Brain microvascular endothelial cell (primary cell): ENCODE data around the gene DNAH17.

ENCODE experiments used
- DNase-seq: peaks from one replicate; pipeline ENCODE4 v3.0.0-alpha.2; 2020
- H3K27ac ChIP-seq: fragments of 250-450 bp; sonication (Bioruptor Pico); 2 replicates; pipeline ENCODE4 v1.5.1; 2020; ENCODE audit warnings: mild to moderate bottlenecking, moderate library complexity
- H3K27me3 ChIP-seq: fragments of 250-450 bp; sonication (Bioruptor Pico); replicated peaks from 2 replicates; pipeline ENCODE4 v1.5.1; 2020; ENCODE audit warnings: mild to moderate bottlenecking
- H3K36me3 ChIP-seq: fragments of 250-450 bp; sonication (Bioruptor Pico); replicated peaks from 2 replicates; pipeline ENCODE4 v1.5.1; 2020; ENCODE audit warnings: mild to moderate bottlenecking
- H3K4me3 ChIP-seq: 2 replicates; pipeline ENCODE4 v1.5.1; 2011; ENCODE audit warnings: low read depth, mild to moderate bottlenecking, control low read depth, low read length, moderate library complexity
- CTCF ChIP-seq: IDR thresholded peaks from 2 replicates; pipeline ENCODE4 v1.5.1; 2011; ENCODE audit warnings: low read depth, mild to moderate bottlenecking, moderate library complexity, low read length, control low read depth, inconsistent platforms; ENCODE audit errors: missing control alignments
- in situ Hi-C: cut with HindIII; loops from 2 replicates; pipeline ENCODE4 v1.10.0; 2017; ENCODE audit warnings: low sequenced_read_pairs, low pct_ligation_motif_present

Gene DNAH17

GRCh38 chr17:78595135-78595810 is 18.1 kb upstream of the DNAH17 start:
- in situ Hi-C loops, result no loop called here

DNA sequence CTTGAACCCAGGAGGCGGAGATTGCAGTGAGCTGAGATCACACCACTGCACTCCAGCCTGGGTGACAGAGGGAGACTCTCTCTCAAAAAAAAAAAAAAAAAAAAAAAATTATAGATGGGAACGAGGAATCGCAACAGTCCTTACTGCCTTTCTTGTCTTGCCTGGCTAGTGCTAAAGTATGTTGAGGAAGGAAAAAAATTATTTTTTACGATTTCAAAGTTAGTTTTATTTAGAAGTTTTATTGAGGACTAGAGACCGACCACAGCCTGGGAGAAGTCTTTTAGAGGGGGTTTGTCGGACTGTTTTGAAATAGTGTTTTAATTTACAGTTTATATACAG is 15.8 kb upstream of the DNAH17 start:
- no peaks in the 10 kb centered on the region for H3K36me3 ChIP-seq
- no peak for TF ChIP-seq CTCF
- no peaks in the 10 kb centered on the region for H3K27me3 ChIP-seq
- in situ Hi-C loops, result no loop called here
- no peak overlapping the region for H3K4me3 ChIP-seq
- DNase-seq, result no peak
- peak overlapping the region; percentile 87 for H3K27ac ChIP-seq

More at GRCh38 chr17:78595135-78595810, 18.1 kb upstream of the DNAH17 start:
- no peaks in the 10 kb centered on the region for H3K27me3 ChIP-seq
- no peaks in the 10 kb centered on the region for H3K36me3 ChIP-seq
- TF ChIP-seq CTCF, result no peak
- no peak for DNase-seq
- H3K27ac ChIP-seq, result no peak overlapping the region
- H3K4me3 ChIP-seq, result no peak overlapping the region

GRCh38 chr17:78591263-78591671 is 14.1 kb upstream of the DNAH17 start:
- Histone ChIP-seq H3K36me3 (no peaks in the 10 kb centered on the region), H3K27me3 (no peaks in the 10 kb centered on the region), H3K4me3 (no peak overlapping the region), H3K27ac (no peak overlapping the region)
- in situ Hi-C loops, result no loop called here
- TF ChIP-seq CTCF, result no peak
- DNase-seq, result no peak

DNA sequence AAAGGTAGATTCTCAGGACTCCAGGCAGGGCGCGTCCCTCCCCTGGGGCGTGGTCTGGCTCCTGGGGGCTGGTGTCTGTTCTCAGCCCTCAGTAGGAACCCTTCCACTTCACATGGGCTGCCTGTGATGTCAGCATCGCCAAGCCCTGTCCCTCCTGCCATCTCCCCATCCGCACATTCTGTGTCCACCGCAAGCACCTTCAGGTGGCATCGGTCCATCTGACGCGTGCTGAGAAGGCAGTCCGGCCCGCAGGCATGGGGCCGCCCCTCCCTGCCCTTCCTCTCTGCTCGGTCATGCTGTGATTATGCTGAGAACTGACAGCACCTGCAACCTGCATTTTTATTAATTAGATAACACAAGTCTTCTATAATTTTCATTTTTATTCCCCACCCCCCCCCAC is 12.7 kb upstream of the DNAH17 start:
- Histone ChIP-seq H3K4me3 (no peak overlapping the region), H3K27me3 (no peaks in the 10 kb centered on the region), H3K36me3 (no peaks in the 10 kb centered on the region), H3K27ac (no peak overlapping the region)
- in situ Hi-C loops, result no loop called here
- no peak for DNase-seq
- no peak for TF ChIP-seq CTCF

DNA sequence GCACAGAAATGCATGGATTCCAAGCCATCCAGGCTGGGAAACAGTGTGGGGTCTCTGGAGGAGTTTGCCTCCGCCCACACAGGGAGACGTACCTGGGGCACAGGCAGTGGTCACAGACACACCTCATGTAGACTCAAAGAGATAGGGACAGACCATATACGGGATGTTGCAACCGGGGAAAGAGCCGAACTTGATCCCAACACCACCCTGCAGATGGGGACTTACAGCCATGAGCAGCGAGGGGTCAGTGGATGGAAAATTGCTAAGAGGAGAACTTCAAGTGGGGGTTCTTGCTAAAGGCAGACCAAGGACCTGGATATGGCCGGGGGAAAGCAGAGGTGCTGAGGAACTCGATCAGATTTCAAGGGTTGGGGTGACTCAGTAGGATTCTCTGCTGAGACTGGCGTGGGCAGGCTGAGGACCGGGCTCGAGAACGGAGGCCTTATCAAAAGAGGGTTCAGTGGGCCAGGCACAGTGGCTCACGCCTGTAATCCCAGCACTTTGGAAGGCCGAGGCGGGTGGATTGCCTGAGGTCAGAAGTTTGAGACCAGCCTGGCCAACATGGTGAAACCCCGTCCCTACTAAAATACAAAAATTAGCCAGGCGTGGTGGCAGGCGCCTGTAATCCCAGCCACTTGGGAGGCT is 12.0 kb upstream of the DNAH17 start:
- in situ Hi-C loops, result no loop called here
- no peak for TF ChIP-seq CTCF
- no peak for DNase-seq

More for the DNA sequence above, 12.0 kb upstream of the DNAH17 start:
- Histone ChIP-seq H3K36me3 (no peaks in the 10 kb centered on the region), H3K27me3 (no peaks in the 10 kb centered on the region), H3K27ac (no peak overlapping the region), H3K4me3 (no peak overlapping the region)
